GM19438 (cell line): ENCODE data around the gene RARG.
"Not testable (repeated sequence)": the region's sequence is repeated elsewhere in the genome, so short reads cannot be mapped to it uniquely, and the experiment has no call there.

ENCODE experiments used
- ATAC-seq: cut with Tn5 transposase; IDR thresholded peaks from one replicate; pipeline ENCODE4 v1.9.1; 2021; ENCODE audit warnings: low read depth; ENCODE audit not compliant: unreplicated experiment

RARG gene

DNA sequence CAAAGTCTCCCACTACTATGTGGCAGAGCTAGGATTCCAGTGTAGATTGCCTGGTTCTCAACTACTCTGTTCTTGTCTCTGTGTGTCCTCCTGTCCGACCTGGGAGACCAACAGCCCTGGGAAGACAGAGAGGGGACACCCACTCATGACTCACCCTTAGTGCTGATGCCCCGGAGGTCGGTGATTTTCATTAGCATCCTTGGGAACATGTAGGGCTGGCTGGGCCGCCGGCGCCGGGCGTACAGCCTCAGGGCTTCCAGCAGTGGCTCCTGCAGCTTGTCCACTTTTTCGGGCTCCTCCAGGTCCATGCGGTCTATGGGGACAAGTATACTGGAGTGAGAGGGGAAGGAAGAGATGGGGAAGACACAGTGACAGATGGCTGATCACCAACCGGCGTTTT, 19.1 kb downstream of the RARG start:
- ATAC-seq = no peak

DNA sequence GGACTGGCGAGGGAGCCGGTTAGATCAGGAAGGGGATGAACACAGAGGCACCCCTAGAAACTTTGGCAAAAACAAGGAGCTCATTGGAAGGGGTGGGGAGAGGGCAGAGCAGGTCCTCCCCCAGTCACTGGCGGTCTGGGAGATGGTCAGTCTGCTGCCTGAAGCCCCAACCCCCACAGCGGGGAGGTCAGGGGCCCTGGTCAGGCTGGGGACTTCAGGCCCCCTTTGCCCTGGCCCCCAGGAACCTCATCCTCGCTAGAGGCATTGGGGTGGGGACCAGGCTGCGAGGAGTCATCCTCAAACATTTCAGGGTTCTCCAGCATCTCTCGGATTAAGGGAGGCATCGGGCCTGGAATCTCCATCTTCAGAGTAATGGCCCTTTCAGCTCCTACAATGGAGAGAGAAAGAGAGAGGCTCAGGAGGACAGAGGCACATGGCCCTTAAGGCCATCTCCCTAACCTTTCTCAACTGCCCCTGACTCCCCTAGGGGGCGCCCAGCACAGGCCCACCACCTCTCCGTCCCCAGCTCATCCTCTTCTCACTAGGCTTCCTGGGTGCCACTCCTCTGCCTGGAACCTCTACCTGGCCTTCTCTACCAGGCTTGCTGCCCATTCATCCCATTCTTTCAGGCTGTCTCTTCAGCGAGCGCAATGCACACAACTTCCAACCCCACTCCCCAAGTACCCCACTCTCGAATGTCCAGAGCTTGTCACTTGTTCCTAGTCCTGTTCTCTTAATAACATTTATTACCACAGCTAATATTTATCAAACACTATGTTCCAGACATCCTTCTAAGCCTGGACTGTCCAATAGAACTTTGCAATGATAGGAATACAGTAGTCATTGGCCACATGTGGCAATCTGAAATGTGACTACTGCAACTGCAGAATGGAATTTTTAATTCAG, 20.3 kb downstream of the RARG start:
- no peak for ATAC-seq

DNA sequence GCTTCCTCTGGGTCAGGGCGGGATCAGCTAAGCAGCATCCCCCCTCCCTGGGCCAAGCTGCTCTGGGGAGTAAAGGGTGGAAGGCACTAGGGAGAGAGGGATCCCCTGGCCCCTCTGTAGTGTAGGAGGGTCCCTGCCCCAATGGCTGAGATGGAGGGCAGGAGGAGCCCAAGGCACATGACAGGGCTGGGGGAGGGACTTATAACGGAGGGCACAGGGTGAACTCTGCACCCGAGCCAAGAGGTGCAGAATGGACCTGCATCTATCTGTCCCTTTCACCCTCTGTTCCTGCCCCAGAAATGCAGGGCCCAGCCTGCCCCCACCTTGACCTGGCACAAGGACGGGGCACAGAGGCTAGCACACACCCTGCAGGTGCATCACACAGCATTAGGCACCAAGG, 21.2 kb downstream of the RARG start:
- ATAC-seq = no peak

DNA sequence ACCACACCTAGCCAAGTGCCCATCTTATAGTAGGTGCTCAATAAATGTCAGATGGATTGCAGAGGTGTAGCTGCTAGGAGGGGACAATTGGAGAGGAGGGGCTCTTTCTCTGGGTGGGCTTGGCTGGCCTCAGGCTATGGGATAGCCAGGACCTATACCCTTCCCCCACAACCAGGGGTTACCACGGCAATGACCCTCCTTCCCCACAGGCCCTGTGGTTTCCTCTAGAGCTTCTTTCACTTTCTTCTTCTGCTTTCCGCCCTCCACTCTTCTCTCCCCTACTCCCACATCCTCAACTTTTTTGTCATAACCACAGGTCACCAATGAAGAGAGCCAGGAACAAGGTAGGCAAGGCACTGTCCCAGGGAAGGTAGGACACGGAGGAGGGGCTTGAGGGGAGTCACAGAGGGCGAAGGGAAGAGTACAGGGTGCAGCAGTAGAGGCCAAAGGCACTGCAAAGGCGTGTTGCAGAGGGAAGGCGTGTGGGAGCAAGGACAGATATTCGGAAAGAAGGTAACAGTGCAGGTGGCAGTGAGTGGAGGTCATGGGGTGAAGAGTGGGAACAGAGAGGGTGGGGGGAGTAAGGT, 23.0 kb downstream of the RARG start:
- ATAC-seq = peak; percentile 52

DNA sequence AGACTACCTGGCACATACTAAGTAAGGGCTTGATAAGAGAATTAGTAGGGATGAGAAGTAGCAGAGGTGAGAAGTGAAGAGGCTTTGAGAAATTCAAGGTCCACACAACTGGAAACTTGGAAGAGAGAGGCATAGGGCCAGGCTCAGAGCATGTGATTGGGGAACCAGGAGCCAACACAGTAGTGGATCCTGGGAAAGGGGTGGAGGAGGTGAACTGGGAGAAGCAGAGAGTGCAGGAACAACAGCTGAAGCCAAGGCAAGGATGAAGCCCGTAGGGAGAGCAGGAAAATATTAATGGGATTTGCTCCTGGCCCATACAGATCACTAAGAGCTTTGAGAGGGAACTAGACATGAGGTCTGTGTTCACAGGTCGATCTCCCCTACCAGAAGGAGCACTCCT, 23.6 kb downstream of the RARG start:
- no peak for ATAC-seq

DNA sequence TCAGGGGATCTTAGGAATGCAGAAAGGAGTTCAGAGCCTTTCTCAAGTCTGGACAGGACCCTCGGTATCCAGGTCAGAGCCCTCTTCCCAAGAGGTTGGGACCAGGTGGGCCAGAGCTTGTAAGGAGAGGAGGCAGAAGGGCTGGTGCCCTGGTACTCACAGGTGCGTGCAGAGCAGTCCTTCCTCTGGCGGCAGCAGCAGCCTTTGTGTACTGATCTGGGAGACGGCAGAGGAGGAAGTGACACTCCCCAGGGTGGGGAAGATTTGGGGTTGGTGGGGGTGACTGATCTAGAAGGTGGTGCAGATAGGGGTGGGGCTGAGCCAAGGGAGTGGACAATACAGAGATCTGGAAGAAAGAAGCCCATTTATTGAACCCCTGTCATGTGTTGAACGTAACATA, 25.0 kb downstream of the RARG start, which contains the start of gene ITGB7:
ITGB7 (minus strand) TSS at position 210 of the 400 bp plus-strand sequence. CDS start 6,808 bp downstream, outside the sequence.
- peak; percentile 41 for ATAC-seq

DNA sequence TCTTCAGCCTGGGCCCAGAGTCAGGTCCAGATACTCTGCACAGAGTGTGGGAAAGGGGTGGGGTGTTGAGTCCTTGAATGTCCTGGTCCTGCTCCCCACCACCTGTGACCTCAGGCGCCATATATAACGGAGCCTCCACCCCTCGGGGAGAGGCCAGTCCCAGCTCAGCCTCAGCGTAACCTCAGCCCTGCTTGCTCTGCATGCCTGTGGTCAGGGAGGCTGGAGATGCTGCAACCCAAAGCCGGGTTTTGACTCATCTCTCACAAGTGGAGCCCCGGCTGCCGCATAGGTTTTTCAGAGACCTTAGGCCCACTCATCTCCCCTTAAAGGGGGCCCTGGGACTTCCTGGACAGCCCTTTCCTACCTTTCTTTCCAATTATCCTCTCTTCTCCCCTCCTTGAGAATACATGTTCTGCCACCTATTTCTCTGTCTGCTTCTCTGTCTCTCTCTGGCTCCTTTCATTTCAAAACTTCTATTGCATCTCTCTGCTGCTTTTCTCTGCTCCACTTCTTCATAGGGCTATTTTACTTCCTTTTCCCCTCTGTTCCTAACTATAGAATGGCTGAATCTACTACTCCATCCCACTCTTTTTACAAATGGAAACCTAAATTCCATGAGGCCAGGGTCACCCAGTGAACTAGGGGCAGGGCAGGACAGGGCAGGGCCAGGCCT, 26.1 kb downstream of the RARG start:
- peak; percentile 62 for ATAC-seq

DNA sequence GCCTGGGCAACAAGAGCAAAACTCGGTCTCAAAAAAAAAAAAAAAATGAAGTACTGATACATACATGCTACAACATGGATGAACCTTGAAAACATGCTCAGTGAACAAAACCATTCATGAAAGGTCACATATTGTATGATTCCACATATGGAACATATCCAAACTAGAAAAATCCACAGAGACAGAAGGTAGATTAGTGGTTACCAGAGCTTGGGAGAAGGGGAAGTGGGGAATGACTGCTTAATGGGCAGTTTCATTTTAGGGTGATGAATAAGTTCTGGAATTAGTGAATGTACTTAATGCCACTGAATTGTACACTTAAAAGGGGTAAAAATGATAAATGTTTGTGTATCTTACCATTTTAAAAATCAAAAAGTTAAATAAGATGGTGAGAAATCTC, 27.7 kb downstream of the RARG start:
- no peak for ATAC-seq

DNA sequence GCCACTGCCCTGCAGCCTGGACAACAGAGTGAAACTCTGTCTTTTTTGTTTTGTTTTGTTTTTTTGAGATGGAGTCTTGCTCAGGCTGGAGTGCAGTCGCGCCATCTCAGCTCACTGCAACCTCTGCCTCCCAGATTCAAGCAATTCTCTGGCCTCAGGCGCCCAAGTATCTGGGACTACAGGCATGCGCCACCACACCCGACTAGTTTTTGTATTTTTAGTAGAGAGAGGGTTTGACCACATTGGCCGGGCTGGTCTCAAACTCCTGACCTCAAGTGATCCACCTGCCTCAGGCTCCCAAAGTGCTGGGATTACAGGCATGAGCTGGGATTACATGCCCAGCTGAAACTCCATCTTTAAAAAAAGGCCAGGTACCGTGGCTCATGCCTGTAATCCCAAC, 29.7 kb downstream of the RARG start:
- ATAC-seq = not testable (repeated sequence)

DNA sequence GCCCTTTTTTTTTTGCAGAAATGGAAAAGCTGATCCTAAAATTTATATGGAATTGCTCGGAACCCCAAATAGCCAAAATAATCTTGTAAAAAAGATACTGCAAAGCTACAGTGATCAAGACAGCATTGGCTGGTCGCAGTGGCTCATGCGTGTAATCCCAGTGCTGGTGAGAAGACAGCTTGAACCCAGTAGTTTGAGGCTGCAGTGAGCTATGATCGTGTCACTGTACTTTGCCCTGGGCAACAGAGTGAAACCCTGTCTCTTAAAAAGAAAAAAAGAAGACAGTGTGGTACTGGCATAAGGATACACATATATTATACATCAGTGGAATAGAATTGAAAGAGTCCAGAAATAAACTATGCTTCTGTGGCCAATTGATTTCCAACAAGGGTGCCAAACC, 30.4 kb downstream of the RARG start:
- ATAC-seq = no peak

DNA sequence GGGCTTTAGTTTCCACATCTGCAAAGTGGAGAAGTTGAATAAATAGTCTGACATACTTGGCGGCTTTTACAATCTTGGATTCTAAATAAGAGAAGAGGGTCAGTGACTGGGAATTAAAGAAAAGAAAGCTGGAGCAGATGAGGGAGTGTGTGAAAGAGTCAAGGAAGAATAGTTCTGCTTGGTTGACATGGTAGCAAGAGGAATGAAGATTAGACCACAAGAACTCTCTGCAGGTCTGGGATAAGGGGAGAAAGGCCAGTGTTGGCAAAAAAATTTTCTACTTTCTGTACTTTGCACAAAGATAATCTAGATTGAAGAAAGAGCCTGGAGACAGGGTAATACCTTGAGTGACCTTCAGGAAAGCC, 30.9 kb downstream of the RARG start:
- ATAC-seq = no peak

DNA sequence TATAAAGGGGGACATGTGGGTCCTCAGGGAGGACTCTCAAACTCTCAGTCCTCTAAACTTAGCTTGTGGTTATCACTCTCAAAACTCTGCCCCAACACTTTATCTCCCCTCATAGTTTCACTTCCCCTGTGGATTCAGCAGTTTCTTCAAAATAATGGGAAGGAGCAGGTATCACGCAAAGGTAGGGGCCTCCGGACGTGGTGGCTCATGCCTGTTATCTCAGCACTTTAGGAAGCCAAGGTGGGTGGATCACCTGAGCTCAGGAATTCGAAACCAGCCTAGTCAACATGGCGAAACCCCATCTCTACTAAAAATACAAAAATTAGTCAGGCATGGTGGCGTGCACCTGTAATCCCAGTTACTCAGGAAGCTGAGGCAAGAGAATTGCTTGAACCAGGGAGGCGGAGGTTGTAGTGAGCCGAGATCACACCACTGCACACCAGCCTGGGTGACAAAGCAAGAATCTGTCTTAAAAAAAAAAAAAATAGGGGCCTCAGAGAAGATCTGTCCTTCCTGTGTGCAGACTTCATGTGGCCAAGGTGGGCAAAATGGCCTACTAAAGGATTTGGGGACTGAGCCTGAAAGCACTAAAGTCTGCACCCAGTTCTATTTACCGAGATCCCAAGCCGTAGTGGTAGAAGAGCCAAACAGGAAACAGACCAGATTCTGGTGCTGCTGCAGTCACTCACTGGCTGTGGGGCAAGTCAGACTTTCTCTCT, 31.4 kb downstream of the RARG start:
- peak; percentile 54 for ATAC-seq

DNA sequence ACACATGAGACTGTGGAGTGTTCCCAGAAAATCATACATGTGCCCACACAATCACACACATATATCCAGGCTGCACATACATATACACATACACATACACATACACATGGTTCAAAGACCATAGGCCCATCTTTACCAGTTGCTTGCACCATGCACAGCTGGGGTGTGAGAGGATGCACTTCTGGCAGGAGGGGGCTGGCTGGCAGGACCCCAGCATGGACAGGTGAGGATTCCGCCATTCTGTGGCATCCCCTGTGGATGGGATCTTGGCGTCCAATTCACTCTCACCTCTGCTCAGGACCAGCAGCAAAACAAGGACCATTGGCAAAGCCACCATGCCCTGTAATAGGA, 31.9 kb downstream of the RARG start:
- no peak for ATAC-seq

DNA sequence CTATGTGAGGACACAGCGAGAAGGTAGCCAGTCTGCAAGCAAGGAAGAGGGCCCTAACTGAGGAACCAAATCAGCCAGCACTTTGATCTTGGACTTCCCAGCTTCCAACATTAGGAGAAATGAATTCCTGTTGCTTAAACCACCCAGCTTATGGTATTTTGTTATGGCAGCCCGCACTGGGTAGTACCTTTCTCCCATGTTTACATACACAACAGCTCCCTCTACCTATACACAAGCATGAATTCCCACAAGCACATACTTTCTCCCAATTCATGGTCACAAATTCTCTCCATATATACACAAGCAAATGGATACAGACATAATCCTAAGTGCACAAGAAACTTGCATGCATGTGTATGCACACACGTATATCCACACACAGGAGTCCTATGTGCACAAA, 32.3 kb downstream of the RARG start:
- ATAC-seq = no peak

DNA sequence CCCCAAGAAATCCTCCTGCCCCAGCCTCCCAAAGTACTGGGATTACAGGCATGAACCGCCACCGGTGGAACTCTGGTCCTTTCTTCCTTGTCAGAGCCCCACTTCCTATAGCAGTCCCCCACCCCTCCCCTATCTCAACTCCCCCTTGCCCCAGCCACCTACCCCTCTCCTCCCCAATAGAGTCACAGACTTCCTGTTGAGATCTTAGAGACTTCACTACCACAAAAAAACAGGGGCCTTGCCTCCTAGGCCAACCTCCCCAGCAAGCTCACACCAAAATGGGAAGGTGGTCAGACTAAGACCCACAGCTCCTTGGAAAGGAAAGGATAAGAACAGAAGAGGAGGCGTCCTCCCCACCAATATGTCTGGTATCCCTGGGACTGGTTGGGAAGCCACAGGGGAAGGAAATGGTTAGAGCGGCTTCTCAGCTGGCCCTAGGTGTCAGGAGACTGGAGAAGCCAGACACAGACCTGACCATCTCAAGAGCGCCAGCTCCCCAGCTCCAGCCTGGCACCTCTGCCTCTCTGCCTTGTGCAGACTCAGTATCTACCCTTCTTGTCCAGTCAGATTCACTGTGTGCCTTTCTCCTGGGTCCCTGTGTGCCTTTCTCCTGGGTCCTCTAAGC, 33.4 kb downstream of the RARG start:
- ATAC-seq = no peak

DNA sequence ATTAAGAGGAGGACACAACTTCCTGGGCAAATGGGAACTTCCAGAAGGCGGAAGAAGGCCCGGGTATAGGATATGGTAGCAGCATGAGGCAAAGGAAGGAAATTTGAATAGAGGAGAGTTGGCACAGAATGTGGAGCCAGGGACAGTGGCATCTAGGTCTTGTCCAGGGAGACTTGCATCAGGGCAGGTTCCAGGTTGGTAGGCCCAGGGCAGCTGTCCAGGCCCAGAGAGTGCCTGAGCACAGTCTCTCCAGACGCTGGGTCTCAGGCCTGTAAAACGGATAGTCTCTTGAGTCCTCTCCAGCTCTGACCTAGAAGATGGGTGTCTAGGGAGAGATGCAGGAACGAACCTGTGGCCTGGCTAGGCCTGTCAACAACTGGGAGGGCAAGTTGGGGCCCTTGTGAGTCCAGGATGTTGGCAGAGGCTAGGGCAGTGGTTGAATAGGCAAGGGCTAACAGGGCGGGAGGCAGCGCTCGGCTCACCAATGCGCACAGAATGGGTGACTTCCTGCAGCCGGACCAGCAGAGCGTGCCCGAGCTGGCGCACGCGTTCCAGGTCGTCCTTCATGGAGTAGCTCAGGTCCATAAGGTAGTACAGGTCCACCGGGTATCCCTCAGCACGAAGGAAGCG, 34.9 kb downstream of the RARG start:
- ATAC-seq = no peak

DNA sequence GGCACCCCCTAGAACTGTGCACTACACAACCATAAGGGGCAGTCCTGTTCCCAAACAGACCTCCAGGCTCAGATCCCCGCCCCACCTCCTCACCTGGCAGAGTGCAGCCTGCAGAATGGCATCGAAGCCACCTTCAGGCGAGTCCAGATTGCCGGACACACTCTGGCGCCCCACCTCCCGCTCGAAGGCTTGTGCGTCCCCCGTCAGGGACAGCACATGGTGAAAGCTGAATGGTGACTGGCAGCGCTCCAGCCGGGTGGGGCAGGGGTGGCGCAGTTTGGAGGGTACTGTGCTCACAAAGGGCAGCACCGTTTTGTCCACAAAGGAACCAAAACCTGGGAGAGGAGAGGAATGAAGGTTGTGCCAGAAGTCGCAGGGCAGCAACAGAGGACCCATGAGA, 35.5 kb downstream of the RARG start:
- ATAC-seq = no peak

DNA sequence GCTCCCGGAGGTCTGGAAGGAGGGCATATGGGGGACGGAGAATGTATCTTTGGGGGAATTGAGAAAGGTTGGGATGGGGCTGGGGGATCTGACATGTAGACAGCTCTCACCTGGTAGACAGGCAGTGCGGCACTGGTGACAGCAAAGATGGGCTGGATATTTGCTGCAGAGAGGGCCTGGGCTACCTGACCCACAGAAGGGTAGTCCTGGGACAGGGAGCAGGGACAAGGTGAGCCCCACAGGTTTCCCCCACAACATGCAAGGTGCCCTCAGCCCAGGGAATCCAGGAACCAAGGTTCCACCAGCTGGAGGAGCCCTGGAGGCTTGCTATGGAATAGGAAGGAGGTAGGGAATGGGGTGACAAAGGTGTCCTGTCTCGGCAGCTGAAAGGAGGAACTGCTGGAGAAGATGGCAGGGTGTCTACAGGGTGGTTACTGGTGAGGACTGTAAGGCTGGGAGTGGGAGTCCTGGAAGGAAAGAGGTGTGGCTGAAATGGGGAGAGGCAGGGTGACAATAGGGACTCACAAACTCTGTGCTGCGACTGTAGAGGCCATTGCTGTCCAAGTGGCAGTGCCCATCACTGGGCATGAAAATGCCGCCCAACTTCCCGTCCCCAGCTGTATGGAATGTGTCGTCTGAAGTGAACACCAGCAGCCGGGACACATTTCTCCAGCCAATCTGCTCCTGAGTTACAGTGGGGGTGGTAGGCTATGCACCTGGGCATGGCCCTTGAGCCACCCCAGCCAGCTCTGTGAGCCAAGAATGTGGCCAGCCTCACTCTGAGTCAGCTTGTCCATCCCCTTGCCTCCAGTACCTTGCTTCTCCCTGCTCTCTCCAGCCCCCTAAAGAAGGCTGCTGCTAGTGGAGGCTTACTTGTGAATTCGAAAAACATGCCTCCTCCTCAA, 36.2 kb downstream of the RARG start:
- no peak for ATAC-seq

DNA sequence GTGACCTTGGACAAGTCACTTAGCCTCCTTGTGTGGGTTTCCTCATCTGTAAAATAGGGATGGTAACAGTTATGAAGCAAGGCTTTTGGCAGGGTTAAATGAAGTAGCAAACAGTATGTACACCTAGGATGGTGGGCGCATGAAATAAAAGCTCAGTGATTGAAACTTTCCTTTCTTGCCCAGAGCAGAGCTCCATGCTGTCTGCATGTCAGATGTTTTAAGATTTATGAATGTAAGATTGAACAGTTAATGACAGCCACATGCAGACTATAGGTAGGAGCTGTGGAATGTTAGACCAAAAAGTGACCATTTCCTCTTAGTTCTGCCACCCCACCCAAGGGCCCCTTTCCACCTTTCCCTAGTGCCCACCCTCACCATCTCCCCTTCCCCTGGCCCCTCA, 37.0 kb downstream of the RARG start:
- ATAC-seq = no peak
